Muscle layer of colon (tissue), 2 donors: ENCODE data around the gene OSBPL5.
"Not testable (repeated sequence)": the region's sequence is repeated elsewhere in the genome, so short reads cannot be mapped to it uniquely, and the experiment has no call there.

Source experiments
- H3K27ac ChIP-seq: one replicate; pipeline ENCODE4 v1.7.0; 2013; ENCODE audit warnings: low read depth, mild to moderate bottlenecking, low read length, moderate library complexity
- H3K27me3 ChIP-seq, 2 donors: one replicate each; pipeline ENCODE4 v1.7.0; 2013; ENCODE audit warnings: low read length in 2 of 2, mild to moderate bottlenecking in 2 of 2; ENCODE audit not compliant: insufficient read depth in 2 of 2, control insufficient read depth in 1 of 2
- H3K36me3 ChIP-seq: one replicate; pipeline ENCODE4 v1.7.0; 2013; ENCODE audit warnings: mild to moderate bottlenecking, low read length; ENCODE audit not compliant: insufficient read depth
- H3K4me1 ChIP-seq: one replicate; pipeline ENCODE4 v1.7.0; 2013; ENCODE audit warnings: mild to moderate bottlenecking, low read length; ENCODE audit not compliant: insufficient read depth
- H3K4me3 ChIP-seq, 2 donors: one replicate each; pipeline ENCODE4 v1.7.0; 2013; ENCODE audit warnings: low read length in 2 of 2, low read depth in 1 of 2, mild to moderate bottlenecking in 1 of 2, moderate library complexity in 1 of 2
- H3K9ac ChIP-seq: one replicate; pipeline ENCODE4 v1.7.0; 2013; ENCODE audit warnings: low read length
- H3K9me3 ChIP-seq: one replicate; pipeline ENCODE4 v1.7.0; 2013; ENCODE audit warnings: mild to moderate bottlenecking, low read length
- donor health status: abdominal sarcoma.
- donor health status: Adenocarcinoma of cecum.

Gene OSBPL5

DNA sequence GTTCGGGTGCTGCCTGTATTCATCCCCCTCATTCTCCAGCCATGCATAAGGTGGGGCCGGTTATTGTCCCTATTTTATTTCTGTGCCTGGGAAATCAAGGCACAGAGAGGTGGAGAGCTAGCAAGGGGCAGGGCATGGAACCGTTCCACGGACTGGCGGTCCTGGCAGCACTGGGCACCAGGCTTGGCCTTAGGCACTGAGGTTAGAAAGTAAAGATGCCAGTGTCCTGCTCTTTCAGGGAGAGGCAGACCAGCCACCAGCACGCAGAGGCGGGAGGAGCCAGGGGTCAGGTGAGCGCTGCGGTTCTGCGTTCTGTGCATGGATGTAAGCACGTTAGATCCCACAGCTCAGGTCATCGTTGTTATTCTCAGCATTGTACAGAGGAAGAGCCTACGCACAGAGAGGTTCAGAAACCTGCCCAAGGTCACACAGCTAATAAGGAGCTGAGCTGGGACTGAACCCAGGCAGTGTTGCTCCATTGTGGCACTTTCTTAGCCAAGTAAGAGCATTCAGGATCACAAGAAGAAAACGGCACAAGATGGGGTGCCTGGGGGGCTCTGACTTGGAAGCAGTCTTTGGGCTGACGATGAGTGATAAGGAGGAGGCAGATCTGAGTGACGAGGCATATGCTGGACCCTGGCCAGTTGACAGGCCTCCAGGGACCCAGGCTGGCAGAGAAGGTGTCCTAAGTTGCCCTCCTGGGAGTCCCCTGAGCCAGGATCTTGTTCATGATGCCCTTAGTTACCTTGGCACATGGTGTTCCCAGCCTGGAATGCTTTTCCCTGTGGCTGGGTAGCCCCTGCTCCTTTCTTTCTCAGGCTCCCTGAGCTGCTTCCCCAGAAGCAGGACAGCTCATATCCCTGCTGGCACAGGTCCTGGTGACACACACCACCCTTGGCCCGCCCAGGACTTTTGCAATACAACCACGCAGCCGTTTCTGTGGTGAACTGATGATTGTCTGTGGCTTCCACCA lies 41.1 kb downstream of the OSBPL5 start:
- Histone ChIP-seq H3K36me3 (peaks cover 35% of the 10 kb centered on the region), H3K4me1 (peaks cover 31% of the 10 kb centered on the region), H3K9me3 (no peaks in the 10 kb centered on the region), H3K27ac (peak overlapping the region; percentile 57), H3K27me3 (no peaks in the 10 kb centered on the region), H3K9ac (peak overlapping the region; percentile 39), H3K4me3 (peak overlapping the region in 1 of 2 donors; percentile 23)

DNA sequence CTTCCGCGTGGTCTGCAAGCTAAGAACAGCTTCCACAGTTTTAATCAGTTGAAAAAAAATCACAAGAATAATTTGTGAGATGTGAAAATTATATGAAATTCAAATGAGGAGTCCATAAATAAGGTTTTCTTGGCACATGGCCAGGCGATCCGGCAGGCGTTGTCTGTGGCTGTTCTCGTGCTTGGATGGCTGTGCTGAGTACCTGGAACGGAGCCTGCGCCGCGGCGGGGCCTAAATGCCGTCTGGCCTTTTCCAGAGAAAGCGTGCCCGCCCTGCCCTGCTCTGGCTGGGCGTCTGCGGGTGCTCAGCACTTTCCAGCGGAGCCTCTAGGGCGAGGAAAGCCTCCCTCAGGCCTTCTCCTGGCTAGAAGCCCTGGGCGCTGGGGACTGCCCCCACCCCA lies 41.8 kb downstream of the OSBPL5 start:
- H3K36me3 ChIP-seq, result peaks cover 39% of the 10 kb centered on the region
- peaks cover 31% of the 10 kb centered on the region for H3K4me1 ChIP-seq
- no peak overlapping the region for H3K9ac ChIP-seq
- H3K27ac ChIP-seq, result peak overlapping the region; percentile 57
- H3K27me3 ChIP-seq, result no peaks in the 10 kb centered on the region
- no peaks in the 10 kb centered on the region for H3K9me3 ChIP-seq
- H3K4me3 ChIP-seq, result peak overlapping the region in 1 of 2 donors; percentile 23

DNA sequence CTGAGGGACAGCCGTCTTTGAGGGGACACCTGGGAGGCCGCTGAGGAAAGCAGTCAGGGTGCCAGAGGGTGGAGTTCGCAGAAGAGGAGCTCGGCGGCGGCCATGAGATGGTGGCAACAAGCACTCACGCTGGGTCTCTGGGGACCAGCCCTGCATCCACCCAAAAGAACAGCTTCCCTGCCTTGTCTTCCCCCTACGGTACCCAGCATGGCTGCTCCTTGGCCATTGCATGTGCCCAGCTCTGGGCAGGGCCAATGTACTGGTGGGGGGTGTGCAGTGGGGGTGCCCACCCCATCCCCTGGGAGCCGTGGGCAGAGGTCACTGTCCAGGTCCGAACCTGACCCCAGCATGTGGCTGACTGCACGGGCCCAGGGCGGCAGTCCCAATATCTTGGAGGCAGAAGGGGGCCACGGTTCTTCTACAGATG lies 42.3 kb downstream of the OSBPL5 start:
- H3K27me3 ChIP-seq, result no peaks in the 10 kb centered on the region
- H3K27ac ChIP-seq, result peak overlapping the region; percentile 57
- no peak overlapping the region for H3K4me3 ChIP-seq
- H3K9me3 ChIP-seq, result no peaks in the 10 kb centered on the region
- no peak overlapping the region for H3K9ac ChIP-seq
- H3K36me3 ChIP-seq, result peaks cover 44% of the 10 kb centered on the region
- H3K4me1 ChIP-seq, result peaks cover 31% of the 10 kb centered on the region

DNA sequence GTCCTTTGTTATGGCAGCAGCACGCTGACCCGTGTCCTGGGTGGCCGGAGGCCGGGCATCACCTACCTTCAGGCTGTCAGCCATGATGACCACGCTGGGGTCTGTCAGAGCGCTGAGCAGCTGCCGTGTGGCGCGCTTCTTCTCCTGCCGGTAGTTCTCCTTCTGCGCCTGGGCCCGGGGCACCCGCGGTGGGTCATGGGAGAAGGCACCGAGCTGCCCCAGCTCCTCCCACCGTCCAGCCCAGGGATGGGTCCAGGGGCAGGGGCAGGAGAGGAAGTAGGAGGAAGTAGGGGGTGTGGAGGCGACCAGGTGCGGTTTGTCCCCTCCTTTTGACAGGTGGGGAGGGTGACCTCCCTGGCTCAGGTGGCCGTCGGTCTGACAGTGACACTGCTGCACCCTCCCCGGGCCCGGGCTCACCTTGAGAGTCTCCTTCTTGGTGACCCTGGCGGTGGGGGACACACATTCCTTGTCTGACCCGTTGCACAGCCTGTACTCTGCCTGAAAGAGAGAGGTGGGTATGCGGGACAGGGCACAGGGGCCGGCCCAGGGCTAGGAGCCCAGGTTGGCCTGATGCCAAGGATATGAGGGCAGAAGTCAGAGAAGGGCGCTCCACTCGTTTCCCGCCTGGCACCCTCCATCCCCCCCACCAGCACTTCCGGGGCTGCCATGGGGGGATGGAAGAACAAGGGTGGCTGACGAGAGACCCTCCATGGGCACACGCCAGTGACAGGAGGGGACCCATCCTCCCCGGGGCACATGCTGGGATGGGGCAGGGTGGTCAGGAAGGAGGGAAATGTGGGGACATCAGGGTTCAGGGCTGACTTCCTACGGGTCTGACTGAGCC lies 43.0 kb downstream of the OSBPL5 start:
- peaks cover 31% of the 10 kb centered on the region for H3K4me1 ChIP-seq

DNA sequence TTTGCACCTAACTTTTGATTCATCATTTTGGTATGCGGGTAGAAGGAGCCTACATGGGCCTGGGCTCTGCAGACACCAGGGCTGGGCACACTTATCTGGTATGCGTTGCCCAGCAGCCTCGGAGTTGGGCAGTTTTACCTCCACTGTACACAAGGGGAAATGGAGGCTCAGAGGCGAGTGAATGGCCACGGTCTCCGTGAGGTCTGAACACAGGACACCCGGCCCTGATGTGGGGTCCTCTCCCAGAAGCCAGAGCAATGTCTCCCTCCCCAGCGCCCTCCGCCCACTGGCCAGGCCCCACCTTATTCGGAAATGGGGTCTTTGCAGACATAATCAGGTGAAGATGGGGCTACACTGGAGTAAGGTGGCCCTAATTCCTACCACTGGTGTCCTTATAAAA lies 43.7 kb downstream of the OSBPL5 start:
- Histone ChIP-seq H3K27me3 (no peaks in the 10 kb centered on the region), H3K36me3 (peaks cover 40% of the 10 kb centered on the region), H3K27ac (no peak overlapping the region), H3K4me3 (no peak overlapping the region), H3K9ac (no peak overlapping the region), H3K9me3 (no peaks in the 10 kb centered on the region), H3K4me1 (peaks cover 25% of the 10 kb centered on the region)

More for the DNA sequence above, 43.0 kb downstream of the OSBPL5 start:
- Histone ChIP-seq H3K27ac (no peak overlapping the region), H3K4me3 (no peak overlapping the region), H3K9ac (no peak overlapping the region), H3K27me3 (no peaks in the 10 kb centered on the region), H3K9me3 (no peaks in the 10 kb centered on the region), H3K36me3 (peaks cover 40% of the 10 kb centered on the region)

DNA sequence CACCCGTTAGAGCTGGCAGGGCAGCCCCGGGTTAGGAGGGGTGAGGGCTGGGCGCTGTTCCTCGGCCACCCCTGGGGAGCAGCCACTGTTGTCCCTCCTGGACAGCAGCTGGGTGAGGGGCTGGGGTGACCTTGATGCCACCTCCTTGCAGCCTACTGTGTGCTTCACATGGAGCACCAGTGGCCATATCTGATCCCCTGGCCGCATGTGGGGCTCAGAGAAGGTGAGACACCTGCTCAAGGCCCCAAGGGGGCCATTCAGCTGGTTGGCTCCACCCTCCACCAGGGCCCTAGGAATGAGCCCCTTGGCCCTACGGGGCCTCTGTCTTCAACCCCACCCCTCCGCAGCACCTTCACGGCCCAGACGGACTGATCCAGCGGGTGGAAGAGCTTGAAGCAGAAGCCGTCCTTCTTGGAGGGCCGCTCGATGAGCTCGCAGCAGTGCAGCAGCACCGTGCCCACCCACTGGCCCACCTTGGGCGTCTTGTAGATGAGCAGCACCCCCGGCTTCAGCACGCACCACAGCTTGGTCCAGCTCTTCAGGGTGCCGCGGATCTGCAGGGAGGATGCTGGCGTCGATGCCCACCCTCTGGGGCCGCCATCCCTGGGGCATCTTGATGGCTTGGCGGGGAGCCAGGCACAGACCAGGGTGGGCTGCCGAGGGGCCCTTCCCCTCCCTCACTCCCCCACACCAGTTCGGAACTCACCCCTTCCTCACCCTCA lies 44.9 kb downstream of the OSBPL5 start:
- Histone ChIP-seq H3K9ac (no peak overlapping the region), H3K36me3 (peaks cover 51% of the 10 kb centered on the region)

DNA sequence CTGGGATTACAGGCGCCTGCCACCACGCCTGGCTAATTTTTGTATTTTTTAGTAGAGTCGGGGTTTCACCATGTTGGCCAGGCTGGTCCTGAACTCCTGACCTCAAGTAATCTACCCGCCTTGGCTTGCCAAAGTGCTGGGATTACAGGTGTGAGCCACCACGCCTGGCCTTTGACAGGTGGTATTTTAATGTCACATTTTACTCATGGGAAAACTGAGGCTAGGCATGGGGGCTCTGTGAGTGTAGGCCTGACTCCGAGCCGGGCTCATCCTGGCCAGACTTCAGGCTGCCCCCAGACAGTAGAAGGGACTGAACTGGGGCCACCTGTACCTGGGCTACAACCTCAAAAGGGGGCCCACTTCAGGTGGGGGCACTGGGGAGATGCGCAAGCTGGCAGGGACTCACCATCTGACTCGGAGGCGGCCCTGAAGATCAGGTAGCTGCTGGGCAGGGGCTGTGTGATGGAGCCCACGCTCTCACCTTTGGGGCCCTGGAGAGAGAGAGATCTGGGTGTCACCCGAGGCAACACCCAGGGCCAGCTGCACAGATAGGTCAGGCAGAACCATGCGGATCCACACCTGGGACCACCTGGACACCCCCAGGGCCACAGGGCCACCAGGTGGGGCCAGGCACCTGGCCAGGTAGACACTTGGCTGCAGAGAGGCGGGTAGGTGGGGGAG lies 45.8 kb downstream of the OSBPL5 start:
- Histone ChIP-seq H3K4me3 (no peak overlapping the region), H3K27ac (no peak overlapping the region), H3K9ac (no peak overlapping the region), H3K9me3 (no peaks in the 10 kb centered on the region), H3K27me3 (no peaks in the 10 kb centered on the region), H3K36me3 (peaks cover 49% of the 10 kb centered on the region), H3K4me1 (peaks cover 17% of the 10 kb centered on the region)

More for the DNA sequence above, 44.9 kb downstream of the OSBPL5 start:
- Histone ChIP-seq H3K27me3 (no peaks in the 10 kb centered on the region), H3K4me3 (no peak overlapping the region), H3K4me1 (peaks cover 25% of the 10 kb centered on the region), H3K9me3 (no peaks in the 10 kb centered on the region), H3K27ac (no peak overlapping the region)

DNA sequence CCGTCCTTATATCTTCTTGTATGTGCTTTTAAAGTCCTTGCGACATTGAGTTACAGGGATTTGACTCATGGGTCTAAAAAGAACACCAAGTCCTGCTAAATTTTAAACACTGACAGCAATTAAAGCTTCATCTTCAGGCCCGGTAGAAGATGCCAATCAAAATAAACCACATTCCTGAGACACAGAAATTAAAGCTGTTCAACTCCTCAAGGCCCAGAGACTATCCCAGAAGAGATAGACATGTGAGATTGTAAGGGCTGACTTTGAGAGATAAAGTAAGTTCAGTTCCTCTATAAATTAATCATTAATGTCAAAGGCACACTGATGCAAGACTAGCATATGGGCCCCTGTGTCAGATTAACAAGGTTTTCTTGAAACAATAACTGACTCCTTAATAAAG lies 49.8 kb downstream of the OSBPL5 start:
- Histone ChIP-seq H3K9ac (no peak overlapping the region), H3K27ac (no peak overlapping the region), H3K27me3 (no peaks in the 10 kb centered on the region), H3K4me3 (no peak overlapping the region), H3K9me3 (no peaks in the 10 kb centered on the region), H3K36me3 (peaks cover 44% of the 10 kb centered on the region), H3K4me1 (no peaks in the 10 kb centered on the region)

DNA sequence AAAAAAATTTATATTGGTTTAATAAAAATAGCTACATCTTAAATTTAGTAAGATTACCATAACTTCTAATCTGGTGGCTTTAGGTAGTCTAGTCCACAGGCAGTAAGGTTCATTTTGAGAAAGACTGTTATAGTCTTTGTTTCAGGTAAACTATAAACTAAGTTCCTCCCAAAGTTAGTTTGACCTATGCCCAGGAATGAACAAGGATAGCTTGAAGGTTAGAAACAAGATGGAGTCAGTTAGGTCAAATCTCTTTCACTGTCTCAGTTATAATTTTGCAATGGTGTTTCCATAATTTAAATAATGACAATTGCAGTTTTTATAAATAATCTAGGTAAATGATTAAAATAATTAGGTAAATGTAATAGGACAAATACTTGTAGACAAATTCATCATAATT lies 51.4 kb downstream of the OSBPL5 start:
- not testable (repeated sequence) for H3K9ac ChIP-seq, H3K27ac ChIP-seq, H3K9me3 ChIP-seq, H3K4me3 ChIP-seq, H3K4me1 ChIP-seq, H3K27me3 ChIP-seq
- H3K36me3 ChIP-seq, result peaks cover 43% of the 10 kb centered on the region

DNA sequence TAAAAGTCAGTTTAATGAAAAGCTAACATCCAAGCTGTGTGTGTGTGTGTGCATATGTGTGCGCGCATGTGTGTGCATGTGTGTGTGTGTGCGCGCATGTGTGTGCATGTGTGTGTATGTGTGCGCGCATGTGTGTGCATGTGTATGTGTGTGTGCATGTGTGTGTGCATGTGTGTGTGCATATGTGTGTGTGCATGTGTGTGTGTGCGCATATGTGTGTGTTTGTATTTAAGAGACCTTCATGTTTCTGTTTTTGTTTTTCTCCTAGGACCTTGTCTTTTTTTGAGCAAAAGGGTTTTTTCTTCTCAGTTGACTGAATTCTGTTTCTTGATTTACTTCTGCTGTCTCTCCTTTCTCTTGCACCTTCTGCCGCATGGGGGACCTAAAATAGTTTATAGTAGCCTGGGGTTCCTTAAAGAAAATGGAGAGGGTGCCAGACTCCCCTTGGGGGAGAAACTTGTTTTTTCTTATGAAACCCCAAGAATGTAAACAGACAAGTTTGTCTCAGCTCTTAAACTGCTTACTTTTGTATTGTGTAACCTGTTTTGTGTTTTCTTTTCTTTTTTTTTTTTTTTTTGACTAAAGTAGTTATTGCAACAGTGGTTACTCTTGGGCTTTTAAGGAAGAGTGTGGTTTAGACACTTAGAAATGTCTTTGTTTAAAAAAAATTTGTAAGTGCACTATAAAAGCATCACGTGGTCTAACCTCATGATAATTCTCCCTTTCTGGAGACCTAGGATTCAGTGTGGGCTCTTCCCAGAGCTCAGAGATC lies 53.0 kb downstream of the OSBPL5 start:
- H3K36me3 ChIP-seq, result peaks cover 48% of the 10 kb centered on the region
- H3K27ac ChIP-seq, result no peak overlapping the region

More for the DNA sequence above, 53.0 kb downstream of the OSBPL5 start:
- no peak overlapping the region for H3K9ac ChIP-seq
- H3K9me3 ChIP-seq, result no peaks in the 10 kb centered on the region
- H3K27me3 ChIP-seq, result no peaks in the 10 kb centered on the region
- no peaks in the 10 kb centered on the region for H3K4me1 ChIP-seq
- H3K4me3 ChIP-seq, result no peak overlapping the region
